HCT116 (cell line): Measurements from ENCODE around the gene CEND1. TPM values are rescaled to one million over a fixed set of nuclear protein-coding genes. Genes with fewer than 3 reads are reported as not detected.

Source experiments
- ATAC-seq: fragments of 200-7000 bp; cut with Tn5 transposase; 2 replicates; pipeline ENCODE4 v1.9.1; 2020; ENCODE audit warnings: mild to moderate bottlenecking, moderate library complexity
- BruUV-seq: library from RNA; stranded (reverse); fragments of 400-500 nt; replicated peaks from 2 replicates; lab custom pipeline; 2021; lab: Mats Ljungman, UMichigan
- CTCF ChIA-PET: fragments of 300-600 bp; sonication (Branson Sonifier 250); formaldehyde crosslinking; loops from one replicate; lab custom pipeline; 2021; ENCODE audit warnings: antibody characterized with exemption; lab: Charles Lee
- POLR2A ChIA-PET: fragments of 300-600, 350-600 bp; sonication (Branson Sonifier 250); formaldehyde crosslinking; loops from one replicate; lab custom pipeline; 2021; ENCODE audit warnings: antibody characterized with exemption; lab: Charles Lee
- RAD21 ChIA-PET, 2 experiments: fragments of 300-600 bp; sonication (Branson Sonifier 250); formaldehyde crosslinking; loops; one replicate each; lab custom pipeline; 2023; ENCODE audit warnings: low total read pairs in 2 of 2; ENCODE audit not compliant: uncharacterized antibody in 2 of 2, unreplicated experiment in 2 of 2, low non-redundant PET in 1 of 2; lab: Charles Lee
- DNase-seq: peaks from one replicate; pipeline ENCODE4 v3.0.0-alpha.2; 2010; ENCODE audit warnings: low read depth, low spot score
- H2AFZ ChIP-seq: fragments of 200-600 bp; shearing (Covaris generic), sonication (generic); 2 replicates; pipeline ENCODE4 v1.6.1; 2017; ENCODE audit warnings: low read depth, mixed run types, mixed read lengths, antibody characterized with exemption, low read length; ENCODE audit not compliant: poor library complexity, severe bottlenecking
- H3K27ac ChIP-seq: 2 replicates; pipeline ENCODE4 v1.5.1; 2012; ENCODE audit warnings: low read depth, low read length
- H3K27me3 ChIP-seq: fragments of 200-600 bp; sonication (generic); 2 replicates; pipeline ENCODE4 v1.6.1; 2016; ENCODE audit warnings: mixed run types, low read length, mixed read lengths; ENCODE audit not compliant: insufficient read depth
- H3K36me3 ChIP-seq, 2 experiments: fragments of 200-500 bp in 1 of 2; fragments of 200-600 bp in 1 of 2; sonication (Bioruptor generic) in 1 of 2; sonication (generic) in 1 of 2; 2 replicates each; pipeline versions ENCODE4 v1.5.1 to v1.6.1; 2014 to 2016; ENCODE audit warnings: low read length in 2 of 2, inconsistent platforms in 1 of 2, mixed read lengths in 1 of 2, mixed run types in 1 of 2; ENCODE audit not compliant: insufficient read depth in 2 of 2, control insufficient read depth in 1 of 2
- H3K4me1 ChIP-seq, 2 experiments: fragments of 200-600 bp in 1 of 2; sonication (generic) in 1 of 2; 2 replicates each; pipeline versions ENCODE4 v1.5.1 to v1.6.1; 2012 to 2017; ENCODE audit warnings: low read length in 2 of 2, inconsistent platforms in 1 of 2, mild to moderate bottlenecking in 1 of 2, mixed read lengths in 1 of 2, mixed run types in 1 of 2, moderate library complexity in 1 of 2; ENCODE audit not compliant: insufficient read depth in 2 of 2, control insufficient read depth in 1 of 2
- H3K4me2 ChIP-seq: fragments of 200-600 bp; sonication (generic); 2 replicates; pipeline ENCODE4 v1.6.1; 2017; ENCODE audit warnings: mixed run types, low read length, mixed read lengths
- H3K4me3 ChIP-seq, 2 experiments: fragments of 200-600 bp in 1 of 2; sonication (generic) in 1 of 2; replicated peaks in 1 of 2; 2 replicates each; pipeline ENCODE4 v1.5.1; 2011 to 2016; ENCODE audit warnings: low read length in 2 of 2, control low read depth in 1 of 2, low read depth in 1 of 2, mild to moderate bottlenecking in 1 of 2, mixed read lengths in 1 of 2, mixed run types in 1 of 2
- H3K79me2 ChIP-seq: fragments of 200-600 bp; sonication (generic); 2 replicates; pipeline ENCODE4 v1.6.1; 2017; ENCODE audit warnings: mild to moderate bottlenecking, mixed run types, low read length, moderate library complexity, mixed read lengths; ENCODE audit not compliant: insufficient read depth
- H3K9ac ChIP-seq: fragments of 200-600 bp; sonication (generic); 2 replicates; pipeline ENCODE4 v1.6.1; 2016; ENCODE audit warnings: low read length, mixed read lengths
- H3K9me2 ChIP-seq: fragments of 200-600 bp; sonication (generic), shearing (Covaris generic); 2 replicates; pipeline ENCODE4 v1.6.1; 2017; ENCODE audit warnings: mixed run types, mild to moderate bottlenecking, moderate library complexity; ENCODE audit not compliant: insufficient read depth
- H3K9me3 ChIP-seq, 2 experiments: fragments of 200-500 bp in 1 of 2; fragments of 200-600 bp in 1 of 2; sonication (Bioruptor generic) in 1 of 2; sonication (generic) in 1 of 2; 2 replicates each; pipeline ENCODE4 v1.6.1; 2014 to 2017; ENCODE audit warnings: low read length in 2 of 2, mixed read lengths in 2 of 2, inconsistent platforms in 1 of 2, low read depth in 1 of 2, mild to moderate bottlenecking in 1 of 2, mixed run types in 1 of 2, moderate library complexity in 1 of 2; ENCODE audit not compliant: control insufficient read depth in 1 of 2, insufficient read depth in 1 of 2
- H4K20me1 ChIP-seq: fragments of 200-600 bp; sonication (generic), shearing (Covaris generic); 2 replicates; pipeline ENCODE4 v1.6.1; 2017; ENCODE audit warnings: mixed run types, mild to moderate bottlenecking, moderate library complexity; ENCODE audit not compliant: insufficient read depth
- CBX3 ChIP-seq: IDR thresholded peaks from 2 replicates; pipeline ENCODE4 v1.6.1; 2012; ENCODE audit warnings: low read depth
- EZH2 ChIP-seq: fragments of 200-600 bp; sonication (generic); IDR thresholded peaks from 2 replicates; pipeline ENCODE4 v1.6.1; 2017; ENCODE audit warnings: antibody characterized with exemption, mixed run types
- YY1 ChIP-seq: IDR thresholded peaks from 2 replicates; pipeline ENCODE4 v1.6.1; 2011; ENCODE audit warnings: low read length, low read depth, moderate library complexity, mild to moderate bottlenecking; ENCODE audit not compliant: insufficient replicate concordance; ENCODE audit errors: extremely low read depth
- intact Hi-C: fragments of 100-400 bp; cut with micrococcal nuclease; formaldehyde crosslinking; loops from 2 replicates; pipeline ENCODE4 v1.10.0; 2022
- total RNA-seq: library from RNA; stranded (reverse); gene quantifications from one replicate; pipeline ENCODE4 v1.2.1, GENCODE V29; 2021; ENCODE audit not compliant: unreplicated experiment
- TF ChIP-seq, protein P1 (sequence below), 3 experiments: fragments of 200-600 bp in 1 of 3; sonication (generic) in 1 of 3; IDR thresholded peaks in 2 of 3; conservative IDR thresholded peaks in 1 of 3; 2 replicates each; pipeline ENCODE4 v1.5.1; 2012 to 2017; ENCODE audit warnings: low read depth in 2 of 3, low read length in 2 of 3, antibody characterized with exemption in 1 of 3, borderline replicate concordance in 1 of 3, control low read depth in 1 of 3, mild to moderate bottlenecking in 1 of 3, mixed read lengths in 1 of 3, mixed run types in 1 of 3, moderate library complexity in 1 of 3; ENCODE audit not compliant: insufficient read depth in 1 of 3
- TF ChIP-seq, protein P2 (sequence below): IDR thresholded peaks from 2 replicates; pipeline ENCODE4 v1.6.1; 2012; ENCODE audit warnings: low read depth
- TF ChIP-seq, protein P3 (sequence below): IDR thresholded peaks from 2 replicates; pipeline ENCODE4 v1.6.1; 2011; ENCODE audit warnings: mild to moderate bottlenecking, low read length, moderate library complexity; ENCODE audit not compliant: insufficient replicate concordance; ENCODE audit errors: extremely low read depth

The CEND1 gene
- total RNA-seq, 1 experiment from 2014 or later, result 0.27 TPM

DNA sequence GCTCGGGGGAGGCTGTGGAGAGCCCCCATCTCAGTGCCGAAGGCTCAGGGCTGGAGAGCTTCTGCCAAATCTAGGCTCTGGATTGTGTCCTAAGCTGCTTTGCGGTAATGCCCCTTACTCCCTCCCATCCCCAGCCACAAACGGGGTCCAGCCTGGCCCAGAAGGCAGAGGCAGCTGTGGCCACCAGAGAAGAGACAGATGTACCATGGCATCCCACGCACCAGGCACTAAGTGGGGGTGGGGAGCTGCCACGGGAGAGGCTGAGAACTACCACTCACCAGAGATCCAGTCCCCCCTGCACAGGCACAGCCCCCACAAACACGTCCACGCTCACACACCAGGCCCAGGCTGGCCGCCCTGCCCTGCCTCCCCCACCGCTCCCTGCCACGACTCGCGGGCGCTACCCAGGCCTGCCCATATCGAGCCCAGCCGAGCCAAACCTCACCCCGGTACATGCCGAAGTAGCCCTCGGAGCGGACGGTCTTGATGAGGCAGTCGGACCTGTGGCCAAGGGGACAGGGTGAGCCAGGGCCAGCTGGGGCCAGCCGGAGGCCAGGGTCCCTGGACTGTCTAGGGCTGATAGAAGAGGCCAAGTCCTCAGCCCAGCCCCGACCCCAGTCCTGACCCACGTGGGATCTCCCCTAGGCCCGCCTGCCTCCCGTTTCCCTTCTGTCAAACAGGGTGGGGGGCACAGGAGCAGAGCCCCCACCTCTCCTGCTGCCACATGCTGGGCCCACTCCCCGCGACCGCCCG lies 4.3 kb upstream of the CEND1 start:
- Histone ChIP-seq H3K9ac (0 out of 2 replicates have a peak overlapping the region, but pooled peaks have one; percentile 94), H3K9me2 (no peaks in the 10 kb centered on the region), H4K20me1 (no peaks in the 10 kb centered on the region), H3K36me3 (peaks cover 0 to 4% of the 10 kb centered on the region in 2 experiments; a peak in 1 of 4 replicates), H3K4me1 (peaks cover 23 to 57% of the 10 kb centered on the region in 2 experiments), H3K27me3 (no peaks in the 10 kb centered on the region), H3K4me2 (peak overlapping the region; percentile 97), H3K79me2 (peaks cover 29% of the 10 kb centered on the region), H3K27ac (peak overlapping the region; percentile 91; the same call in 1 of the 2 replicates), H2AFZ (no peak overlapping the region), H3K4me3 (peak overlapping the region in 1 of 2 experiments; percentile 86; a peak in 1 of 4 replicates), H3K9me3 (no peaks in the 10 kb centered on the region)
- intact Hi-C loops, result no loop called here
- ChIA-PET RAD21 (no interaction called here), POLR2A (no interaction called here), CTCF (no interaction called here)
- TF ChIP-seq, protein P1, sequence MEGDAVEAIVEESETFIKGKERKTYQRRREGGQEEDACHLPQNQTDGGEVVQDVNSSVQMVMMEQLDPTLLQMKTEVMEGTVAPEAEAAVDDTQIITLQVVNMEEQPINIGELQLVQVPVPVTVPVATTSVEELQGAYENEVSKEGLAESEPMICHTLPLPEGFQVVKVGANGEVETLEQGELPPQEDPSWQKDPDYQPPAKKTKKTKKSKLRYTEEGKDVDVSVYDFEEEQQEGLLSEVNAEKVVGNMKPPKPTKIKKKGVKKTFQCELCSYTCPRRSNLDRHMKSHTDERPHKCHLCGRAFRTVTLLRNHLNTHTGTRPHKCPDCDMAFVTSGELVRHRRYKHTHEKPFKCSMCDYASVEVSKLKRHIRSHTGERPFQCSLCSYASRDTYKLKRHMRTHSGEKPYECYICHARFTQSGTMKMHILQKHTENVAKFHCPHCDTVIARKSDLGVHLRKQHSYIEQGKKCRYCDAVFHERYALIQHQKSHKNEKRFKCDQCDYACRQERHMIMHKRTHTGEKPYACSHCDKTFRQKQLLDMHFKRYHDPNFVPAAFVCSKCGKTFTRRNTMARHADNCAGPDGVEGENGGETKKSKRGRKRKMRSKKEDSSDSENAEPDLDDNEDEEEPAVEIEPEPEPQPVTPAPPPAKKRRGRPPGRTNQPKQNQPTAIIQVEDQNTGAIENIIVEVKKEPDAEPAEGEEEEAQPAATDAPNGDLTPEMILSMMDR (IDR thresholded peaks at IDR 0.05 in 2 of 3, conservative IDR thresholded peaks at IDR 0.05 in 1 of 3; ENCODE audit: borderline replicate concordance in 1 of 3, insufficient read depth in 1 of 3, low read depth in 2 of 3, low read length in 2 of 3), result no peak
- TF ChIP-seq, protein P2, sequence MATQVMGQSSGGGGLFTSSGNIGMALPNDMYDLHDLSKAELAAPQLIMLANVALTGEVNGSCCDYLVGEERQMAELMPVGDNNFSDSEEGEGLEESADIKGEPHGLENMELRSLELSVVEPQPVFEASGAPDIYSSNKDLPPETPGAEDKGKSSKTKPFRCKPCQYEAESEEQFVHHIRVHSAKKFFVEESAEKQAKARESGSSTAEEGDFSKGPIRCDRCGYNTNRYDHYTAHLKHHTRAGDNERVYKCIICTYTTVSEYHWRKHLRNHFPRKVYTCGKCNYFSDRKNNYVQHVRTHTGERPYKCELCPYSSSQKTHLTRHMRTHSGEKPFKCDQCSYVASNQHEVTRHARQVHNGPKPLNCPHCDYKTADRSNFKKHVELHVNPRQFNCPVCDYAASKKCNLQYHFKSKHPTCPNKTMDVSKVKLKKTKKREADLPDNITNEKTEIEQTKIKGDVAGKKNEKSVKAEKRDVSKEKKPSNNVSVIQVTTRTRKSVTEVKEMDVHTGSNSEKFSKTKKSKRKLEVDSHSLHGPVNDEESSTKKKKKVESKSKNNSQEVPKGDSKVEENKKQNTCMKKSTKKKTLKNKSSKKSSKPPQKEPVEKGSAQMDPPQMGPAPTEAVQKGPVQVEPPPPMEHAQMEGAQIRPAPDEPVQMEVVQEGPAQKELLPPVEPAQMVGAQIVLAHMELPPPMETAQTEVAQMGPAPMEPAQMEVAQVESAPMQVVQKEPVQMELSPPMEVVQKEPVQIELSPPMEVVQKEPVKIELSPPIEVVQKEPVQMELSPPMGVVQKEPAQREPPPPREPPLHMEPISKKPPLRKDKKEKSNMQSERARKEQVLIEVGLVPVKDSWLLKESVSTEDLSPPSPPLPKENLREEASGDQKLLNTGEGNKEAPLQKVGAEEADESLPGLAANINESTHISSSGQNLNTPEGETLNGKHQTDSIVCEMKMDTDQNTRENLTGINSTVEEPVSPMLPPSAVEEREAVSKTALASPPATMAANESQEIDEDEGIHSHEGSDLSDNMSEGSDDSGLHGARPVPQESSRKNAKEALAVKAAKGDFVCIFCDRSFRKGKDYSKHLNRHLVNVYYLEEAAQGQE, result no peak
- no peak for TF ChIP-seq CBX3
- TF ChIP-seq YY1, result no peak
- TF ChIP-seq, protein P3, sequence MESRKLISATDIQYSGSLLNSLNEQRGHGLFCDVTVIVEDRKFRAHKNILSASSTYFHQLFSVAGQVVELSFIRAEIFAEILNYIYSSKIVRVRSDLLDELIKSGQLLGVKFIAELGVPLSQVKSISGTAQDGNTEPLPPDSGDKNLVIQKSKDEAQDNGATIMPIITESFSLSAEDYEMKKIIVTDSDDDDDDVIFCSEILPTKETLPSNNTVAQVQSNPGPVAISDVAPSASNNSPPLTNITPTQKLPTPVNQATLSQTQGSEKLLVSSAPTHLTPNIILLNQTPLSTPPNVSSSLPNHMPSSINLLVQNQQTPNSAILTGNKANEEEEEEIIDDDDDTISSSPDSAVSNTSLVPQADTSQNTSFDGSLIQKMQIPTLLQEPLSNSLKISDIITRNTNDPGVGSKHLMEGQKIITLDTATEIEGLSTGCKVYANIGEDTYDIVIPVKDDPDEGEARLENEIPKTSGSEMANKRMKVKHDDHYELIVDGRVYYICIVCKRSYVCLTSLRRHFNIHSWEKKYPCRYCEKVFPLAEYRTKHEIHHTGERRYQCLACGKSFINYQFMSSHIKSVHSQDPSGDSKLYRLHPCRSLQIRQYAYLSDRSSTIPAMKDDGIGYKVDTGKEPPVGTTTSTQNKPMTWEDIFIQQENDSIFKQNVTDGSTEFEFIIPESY, result no peak
- TF ChIP-seq EZH2, result no peak
- no peak for DNase-seq
- ATAC-seq, result no peak
- no TSS peak for BruUV-seq
